Measurements from ENCODE around the gene ZNF343. TPM values are rescaled to one million over a fixed set of nuclear protein-coding genes. Genes with fewer than 3 reads are reported as not detected.
"Not testable (repeated sequence)": the region's sequence is repeated elsewhere in the genome, so short reads cannot be mapped to it uniquely, and the experiment has no call there.

Gene ZNF343
- total and polyA plus RNA-seq, 2 experiments from 2014 or later = 2.4 to 6.4 TPM

GRCh38 chr20:2526218-2526583 is 17.5 kb upstream of the ZNF343 start:
- H3K27ac ChIP-seq (ENCODE audit: low read depth); H2AFZ ChIP-seq; H3K4me2 ChIP-seq; H3K9me3 Mint-ChIP-seq; H3K27ac Mint-ChIP-seq; H3K9me2 ChIP-seq (ENCODE audit: insufficient read depth); H3K4me1 Mint-ChIP-seq; H3F3A ChIP-seq (replicated peaks; ENCODE audit: low read depth); H3K79me2 ChIP-seq (replicated peaks; ENCODE audit: insufficient read depth); H3K36me3 Mint-ChIP-seq (ENCODE audit: low read depth); H3K4me1 ChIP-seq (ENCODE audit: insufficient read depth); ATAC-seq; H3K4me3 ChIP-seq; DNase-seq (ENCODE audit: low spot score); H4K20me1 ChIP-seq (replicated peaks; ENCODE audit: insufficient read depth); H3K36me3 ChIP-seq (ENCODE audit: insufficient read depth): not testable (repeated sequence)
- peaks cover 80% of the 10 kb centered on the region for H3K27me3 ChIP-seq (ENCODE audit: insufficient read depth)
- peak overlapping the region; percentile 10; the same call in 1 of the 3 replicates for H3K4me3 Mint-ChIP-seq
- peaks cover 47% of the 10 kb centered on the region for H3K27me3 Mint-ChIP-seq (ENCODE audit: insufficient read depth, low read depth, poor library complexity)

- peaks cover 55% of the 10 kb centered on the region for H3K27me3 Mint-ChIP-seq (ENCODE audit: insufficient read depth, low read depth, poor library complexity)
- DNase-seq (ENCODE audit: low spot score) (peak; percentile 62), ATAC-seq (peak; percentile 62)
- H3F3A ChIP-seq (replicated peaks; ENCODE audit: low read depth) = no peaks in the 10 kb centered on the region
- peak overlapping the region; percentile 97 for H3K4me2 ChIP-seq
- H2AFZ ChIP-seq = peak overlapping the region; percentile 99
- no peaks in the 10 kb centered on the region for H3K36me3 ChIP-seq (ENCODE audit: insufficient read depth)
- no peak overlapping the region for H3K27ac ChIP-seq (ENCODE audit: low read depth)
- peak overlapping the region; percentile 86 for H3K4me3 ChIP-seq
- H3K4me1 ChIP-seq (ENCODE audit: insufficient read depth) = no peaks in the 10 kb centered on the region
- H3K79me2 ChIP-seq (replicated peaks; ENCODE audit: insufficient read depth) = no peaks in the 10 kb centered on the region
- H3K4me3 Mint-ChIP-seq = peak overlapping the region; percentile 87
- H3K36me3 Mint-ChIP-seq (ENCODE audit: low read depth) = no peaks in the 10 kb centered on the region
- H3K4me1 Mint-ChIP-seq = peaks cover 3% of the 10 kb centered on the region; the same call in 2 of the 3 replicates
- H3K27me3 ChIP-seq (ENCODE audit: insufficient read depth) = peaks cover 93% of the 10 kb centered on the region
- H3K27ac Mint-ChIP-seq = no peak overlapping the region
- H4K20me1 ChIP-seq (replicated peaks; ENCODE audit: insufficient read depth) = no peaks in the 10 kb centered on the region; the same call in 1 of the 2 replicates
- no peaks in the 10 kb centered on the region for H3K9me3 Mint-ChIP-seq
- H3K9me2 ChIP-seq (ENCODE audit: insufficient read depth) = no peaks in the 10 kb centered on the region
- no peak for TF ChIP-seq JUNB (IDR thresholded peaks at IDR 0.05; ENCODE audit: unreplicated experiment)
- TF ChIP-seq NANOG (IDR thresholded peaks at IDR 0.05; ENCODE audit: borderline replicate concordance) = no peak
- no peak for TF ChIP-seq EZH2phosphoT487 (IDR thresholded peaks at IDR 0.05; ENCODE audit: unreplicated experiment)
- no peak for TF ChIP-seq STAT1 (IDR thresholded peaks at IDR 0.05; ENCODE audit: unreplicated experiment)
- no peak for TF ChIP-seq ZNF462 (CRISPR knock-in tag; IDR thresholded peaks at IDR 0.05)
- TF ChIP-seq, protein P1, sequence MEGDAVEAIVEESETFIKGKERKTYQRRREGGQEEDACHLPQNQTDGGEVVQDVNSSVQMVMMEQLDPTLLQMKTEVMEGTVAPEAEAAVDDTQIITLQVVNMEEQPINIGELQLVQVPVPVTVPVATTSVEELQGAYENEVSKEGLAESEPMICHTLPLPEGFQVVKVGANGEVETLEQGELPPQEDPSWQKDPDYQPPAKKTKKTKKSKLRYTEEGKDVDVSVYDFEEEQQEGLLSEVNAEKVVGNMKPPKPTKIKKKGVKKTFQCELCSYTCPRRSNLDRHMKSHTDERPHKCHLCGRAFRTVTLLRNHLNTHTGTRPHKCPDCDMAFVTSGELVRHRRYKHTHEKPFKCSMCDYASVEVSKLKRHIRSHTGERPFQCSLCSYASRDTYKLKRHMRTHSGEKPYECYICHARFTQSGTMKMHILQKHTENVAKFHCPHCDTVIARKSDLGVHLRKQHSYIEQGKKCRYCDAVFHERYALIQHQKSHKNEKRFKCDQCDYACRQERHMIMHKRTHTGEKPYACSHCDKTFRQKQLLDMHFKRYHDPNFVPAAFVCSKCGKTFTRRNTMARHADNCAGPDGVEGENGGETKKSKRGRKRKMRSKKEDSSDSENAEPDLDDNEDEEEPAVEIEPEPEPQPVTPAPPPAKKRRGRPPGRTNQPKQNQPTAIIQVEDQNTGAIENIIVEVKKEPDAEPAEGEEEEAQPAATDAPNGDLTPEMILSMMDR (conservative IDR thresholded peaks at IDR 0.05; ENCODE audit: low read depth in 2 of 2) = no peak
- no peak for TF ChIP-seq EZH2 (IDR thresholded peaks at IDR 0.05; ENCODE audit: low read depth, unreplicated experiment)
- no peak for TF ChIP-seq ZNF331 (CRISPR knock-in tag; IDR thresholded peaks at IDR 0.05; ENCODE audit: low read depth)
- no peak for TF ChIP-seq POLR2AphosphoS5 (IDR thresholded peaks at IDR 0.05; ENCODE audit: low read depth)
- no peak for TF ChIP-seq REST (IDR thresholded peaks at IDR 0.05; ENCODE audit: unreplicated experiment)
Measured at GRCh38 chr20:2524709-2525506, 16.2 kb upstream of the ZNF343 start.
